ENCODE data around the gene GPR31.

GPR31 gene

GRCh38 chr6:167109651-167110050 is 48.1 kb downstream of the GPR31 start (continued):
- no peak for TF ChIP-seq HOXD13 (CRISPR knock-in tag; IDR thresholded peaks at IDR 0.05; ENCODE audit: borderline replicate concordance)

- Histone ChIP-seq H3K27ac (ENCODE audit: extremely low read depth, low read depth, low read length) (no peak overlapping the region), H3K36me3 (ENCODE audit: control insufficient read depth in 2 of 2, insufficient read depth in 1 of 2, low read length in 2 of 2) (no peaks in the 10 kb centered on the region), H3K4me1 (ENCODE audit: control insufficient read depth, insufficient read depth, low read length) (no peaks in the 10 kb centered on the region), H3K9me3 (ENCODE audit: control insufficient read depth, insufficient read depth, low read depth, low read length) (no peaks in the 10 kb centered on the region), H3K4me3 (ENCODE audit: low read depth, low read length) (no peak overlapping the region)
- TF ChIP-seq ZNF776 (tag by site-specific recombination; IDR thresholded peaks at IDR 0.05; ENCODE audit: borderline replicate concordance) (no peak), ZNF48 (tag by site-specific recombination; IDR thresholded peaks at IDR 0.05) (no peak), ZFHX2 (tag by site-specific recombination; conservative IDR thresholded peaks at IDR 0.05) (no peak), ZNF747 (tag by site-specific recombination; IDR thresholded peaks at IDR 0.05) (no peak), ZNF514 (tag by site-specific recombination; IDR thresholded peaks at IDR 0.05) (no peak), SP3 (tag by site-specific recombination; IDR thresholded peaks at IDR 0.05) (no peak), KLF8 (tag by site-specific recombination; IDR thresholded peaks at IDR 0.05) (no peak), ZNF341 (tag by site-specific recombination; IDR thresholded peaks at IDR 0.05; ENCODE audit: low read depth) (no peak), HOXA7 (CRISPR knock-in tag; IDR thresholded peaks at IDR 0.05; ENCODE audit: borderline replicate concordance) (no peak), ZNF596 (tag by site-specific recombination; IDR thresholded peaks at IDR 0.05) (no peak), ZNF624 (tag by site-specific recombination; IDR thresholded peaks at IDR 0.05) (no peak), ZNF670 (tag by site-specific recombination; IDR thresholded peaks at IDR 0.05; ENCODE audit: low read depth) (no peak), ZNF660 (tag by site-specific recombination; IDR thresholded peaks at IDR 0.05) (no peak), ZNF311 (tag by site-specific recombination; IDR thresholded peaks at IDR 0.05; ENCODE audit: borderline replicate concordance) (no peak), ZNF24 (tag by site-specific recombination; IDR thresholded peaks at IDR 0.05) (no peak)
- TF ChIP-seq, protein P1, sequence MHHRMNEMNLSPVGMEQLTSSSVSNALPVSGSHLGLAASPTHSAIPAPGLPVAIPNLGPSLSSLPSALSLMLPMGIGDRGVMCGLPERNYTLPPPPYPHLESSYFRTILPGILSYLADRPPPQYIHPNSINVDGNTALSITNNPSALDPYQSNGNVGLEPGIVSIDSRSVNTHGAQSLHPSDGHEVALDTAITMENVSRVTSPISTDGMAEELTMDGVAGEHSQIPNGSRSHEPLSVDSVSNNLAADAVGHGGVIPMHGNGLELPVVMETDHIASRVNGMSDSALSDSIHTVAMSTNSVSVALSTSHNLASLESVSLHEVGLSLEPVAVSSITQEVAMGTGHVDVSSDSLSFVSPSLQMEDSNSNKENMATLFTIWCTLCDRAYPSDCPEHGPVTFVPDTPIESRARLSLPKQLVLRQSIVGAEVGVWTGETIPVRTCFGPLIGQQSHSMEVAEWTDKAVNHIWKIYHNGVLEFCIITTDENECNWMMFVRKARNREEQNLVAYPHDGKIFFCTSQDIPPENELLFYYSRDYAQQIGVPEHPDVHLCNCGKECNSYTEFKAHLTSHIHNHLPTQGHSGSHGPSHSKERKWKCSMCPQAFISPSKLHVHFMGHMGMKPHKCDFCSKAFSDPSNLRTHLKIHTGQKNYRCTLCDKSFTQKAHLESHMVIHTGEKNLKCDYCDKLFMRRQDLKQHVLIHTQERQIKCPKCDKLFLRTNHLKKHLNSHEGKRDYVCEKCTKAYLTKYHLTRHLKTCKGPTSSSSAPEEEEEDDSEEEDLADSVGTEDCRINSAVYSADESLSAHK (tag by site-specific recombination; IDR thresholded peaks at IDR 0.05) = no peak
- ChIA-PET CTCF (interaction anchor here (1.8 kb wide), 1 partner anchor 33 kb away, joined by 8 read pairs; no protein-coding TSS in a partner anchor), POLR2A (no interaction called here)
Observed at GRCh38 chr6:167108278-167108677, 49.5 kb downstream of the GPR31 start.

DNA sequence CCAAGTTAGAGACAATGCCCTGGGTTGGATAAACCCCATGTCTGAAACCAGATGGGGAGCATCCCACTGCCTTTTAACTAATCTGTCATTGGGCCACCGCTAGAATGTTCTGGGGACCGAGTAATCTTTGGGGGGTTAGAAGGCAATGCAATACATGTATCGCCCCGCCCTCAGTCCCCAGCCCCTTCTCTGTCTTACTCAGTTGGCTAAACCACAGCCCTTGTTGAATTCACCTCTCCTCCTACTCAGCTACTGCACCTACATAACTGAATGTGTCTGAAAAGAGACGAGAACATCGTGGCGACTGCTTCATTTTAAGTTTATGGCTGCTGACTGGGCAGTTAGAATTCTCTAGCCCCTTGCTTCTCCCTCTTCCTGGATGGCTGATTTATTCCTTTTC is 50.0 kb downstream of the GPR31 start:
- ChIA-PET POLR2A (no interaction called here), CTCF (no interaction called here)
- no peak overlapping the region for H3K4me3 ChIP-seq (ENCODE audit: low read depth, low read length)
- no peaks in the 10 kb centered on the region for H3K9me3 ChIP-seq (ENCODE audit: control insufficient read depth, insufficient read depth, low read depth, low read length)
- no peak overlapping the region for H3K27ac ChIP-seq (ENCODE audit: extremely low read depth, low read depth, low read length)
- no peaks in the 10 kb centered on the region for H3K4me1 ChIP-seq (ENCODE audit: control insufficient read depth, insufficient read depth, low read length)
- no peaks in the 10 kb centered on the region for H3K36me3 ChIP-seq (ENCODE audit: control insufficient read depth in 2 of 2, insufficient read depth in 1 of 2, low read length in 2 of 2)
- TF ChIP-seq ZNF555 (tag by site-specific recombination; conservative IDR thresholded peaks at IDR 0.05) (no peak), MYNN (tag by site-specific recombination; IDR thresholded peaks at IDR 0.05; ENCODE audit: borderline replicate concordance) (no peak), ZNF654 (tag by site-specific recombination; IDR thresholded peaks at IDR 0.05; ENCODE audit: low read depth) (no peak), ZNF146 (tag by site-specific recombination; IDR thresholded peaks at IDR 0.05) (no peak)

- Histone ChIP-seq H3K4me3 (ENCODE audit: low read depth, low read length) (no peak overlapping the region), H3K4me1 (ENCODE audit: control insufficient read depth, insufficient read depth, low read length) (no peaks in the 10 kb centered on the region), H3K36me3 (ENCODE audit: control insufficient read depth in 2 of 2, insufficient read depth in 1 of 2, low read length in 2 of 2) (no peaks in the 10 kb centered on the region), H3K27ac (ENCODE audit: extremely low read depth, low read depth, low read length) (no peak overlapping the region), H3K9me3 (ENCODE audit: control insufficient read depth, insufficient read depth, low read depth, low read length) (no peaks in the 10 kb centered on the region)
- ChIA-PET POLR2A (no interaction called here), CTCF (interaction anchor here (1.2 kb wide), 1 partner anchor 332 kb away, joined by 3 read pairs; no protein-coding TSS in a partner anchor)
- TF ChIP-seq ZNF843 (tag by site-specific recombination; IDR thresholded peaks at IDR 0.05) (no peak), ZNF239 (tag by site-specific recombination; IDR thresholded peaks at IDR 0.05) (no peak), ZFP41 (tag by site-specific recombination; IDR thresholded peaks at IDR 0.05; ENCODE audit: borderline replicate concordance) (no peak), PRDM2 (tag by site-specific recombination; IDR thresholded peaks at IDR 0.05; ENCODE audit: borderline replicate concordance) (no peak)
Observed at GRCh38 chr6:167106406-167106805, 51.4 kb downstream of the GPR31 start.
